ENCODE results near the gene GLB1L3.
"Not testable (repeated sequence)": the region's sequence is repeated elsewhere in the genome, so short reads cannot be mapped to it uniquely, and the experiment has no call there.

GLB1L3 gene

DNA sequence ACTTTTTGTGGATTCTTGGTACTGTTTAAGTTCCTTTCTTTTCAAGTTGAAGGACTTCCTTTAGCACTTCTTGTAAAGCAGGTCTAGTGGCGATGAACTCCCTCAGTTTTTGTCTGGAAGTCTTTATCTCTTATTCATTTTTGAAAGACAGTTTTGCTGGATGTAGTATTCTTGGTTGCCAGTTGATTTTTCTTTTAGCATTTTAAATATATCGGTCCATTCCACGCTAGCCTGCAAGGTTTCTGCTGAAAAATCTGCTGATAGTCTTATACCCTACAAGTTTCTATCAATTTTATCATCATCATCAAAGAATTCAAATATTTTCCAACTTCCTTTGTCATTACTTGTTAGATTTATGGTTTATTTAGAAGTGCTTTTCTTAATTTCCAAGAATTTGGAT lies 40.9 kb downstream of the GLB1L3 start:
- DNase-seq = no peak

DNA sequence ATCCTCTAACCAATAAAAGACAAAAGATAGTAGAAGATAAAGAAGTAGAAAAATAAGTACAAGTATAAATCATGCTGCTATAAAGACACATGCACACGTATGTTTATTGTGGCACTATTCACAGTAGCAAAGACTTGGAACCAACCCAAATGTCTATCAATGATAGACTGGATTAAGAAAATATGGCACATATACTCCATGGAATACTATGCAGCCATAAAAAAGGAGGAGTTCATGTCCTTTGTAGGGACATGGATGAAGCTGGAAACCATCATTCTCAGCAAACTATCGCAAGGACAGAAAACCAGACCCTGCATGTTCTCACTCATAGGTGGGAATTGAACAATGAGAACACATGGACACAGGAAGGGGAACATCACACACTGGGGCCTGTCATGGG lies 45.2 kb downstream of the GLB1L3 start:
- DNase-seq = not testable (repeated sequence)

DNA sequence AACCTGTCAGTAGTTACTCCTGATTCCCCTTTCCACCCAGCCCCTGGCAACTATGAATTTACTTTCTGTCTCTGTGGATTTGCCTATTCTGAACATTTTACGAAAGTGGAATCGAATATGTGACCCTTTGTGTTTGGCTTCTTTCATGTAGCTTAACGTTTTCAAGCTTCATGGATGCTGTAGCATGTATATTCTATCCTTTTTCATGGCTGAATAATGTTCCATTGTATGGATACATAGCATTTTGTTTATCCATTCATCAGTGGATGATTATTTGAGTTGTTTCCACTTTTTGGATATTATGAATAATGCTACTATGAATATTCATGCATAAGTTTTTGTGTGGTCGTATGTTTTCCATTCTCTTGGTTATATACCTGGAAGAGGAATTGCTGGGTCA lies 46.4 kb downstream of the GLB1L3 start:
- DNase-seq = no peak

DNA sequence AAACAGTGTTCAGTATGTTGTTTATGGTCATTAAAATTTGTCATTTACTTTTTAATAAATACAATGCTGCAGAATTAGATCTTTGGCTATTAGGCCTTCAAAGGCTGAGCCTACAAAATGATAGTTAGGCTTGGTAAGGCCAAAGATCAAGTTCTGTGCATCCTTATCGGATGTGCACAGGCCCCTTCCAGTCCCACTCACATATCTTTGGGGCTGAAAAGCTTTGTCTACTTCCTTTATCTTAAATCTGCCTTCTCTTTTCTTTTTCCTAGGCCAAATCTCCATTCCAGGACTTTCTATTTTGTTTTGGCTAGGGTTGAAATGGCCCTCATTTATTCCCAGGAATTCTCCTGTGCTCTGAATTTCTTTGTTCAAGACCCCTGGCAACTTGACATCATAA lies 52.3 kb downstream of the GLB1L3 start:
- DNase-seq = no peak

DNA sequence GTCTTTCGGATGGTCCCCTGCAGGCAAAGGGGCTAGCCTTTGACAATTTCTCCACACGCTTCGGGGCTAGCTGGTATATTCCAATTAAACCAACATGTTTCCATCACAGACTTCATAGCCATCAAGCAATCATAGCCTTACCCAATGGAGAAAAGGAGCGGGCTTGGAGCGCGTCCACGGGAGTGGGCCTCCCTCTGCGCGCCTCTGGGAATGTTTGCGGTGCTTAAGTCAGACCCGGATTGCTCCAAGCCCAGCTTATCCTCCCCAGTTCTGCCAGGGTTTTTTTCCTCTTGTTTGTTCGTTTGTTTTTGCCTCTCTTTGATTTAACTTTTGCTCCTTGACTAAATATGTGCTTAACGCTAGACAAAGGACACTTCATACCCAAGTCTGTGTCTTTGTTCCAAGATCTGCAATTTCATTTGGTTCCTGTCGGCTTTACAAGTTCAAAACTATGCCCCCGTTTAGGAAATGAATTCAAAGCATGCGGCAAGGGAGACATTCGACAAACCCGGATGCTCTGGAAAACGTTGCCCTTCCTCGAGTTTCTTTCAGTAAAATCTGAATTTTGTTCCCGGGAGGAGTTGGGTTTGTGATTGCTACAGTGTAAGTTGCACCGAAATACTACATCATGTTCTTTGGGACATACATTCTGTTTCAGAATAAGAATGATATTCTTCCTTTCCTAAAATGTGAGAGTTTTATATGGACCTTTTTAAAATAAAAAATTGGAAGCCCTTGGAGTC lies 54.6 kb downstream of the GLB1L3 start:
- no peak for DNase-seq

DNA sequence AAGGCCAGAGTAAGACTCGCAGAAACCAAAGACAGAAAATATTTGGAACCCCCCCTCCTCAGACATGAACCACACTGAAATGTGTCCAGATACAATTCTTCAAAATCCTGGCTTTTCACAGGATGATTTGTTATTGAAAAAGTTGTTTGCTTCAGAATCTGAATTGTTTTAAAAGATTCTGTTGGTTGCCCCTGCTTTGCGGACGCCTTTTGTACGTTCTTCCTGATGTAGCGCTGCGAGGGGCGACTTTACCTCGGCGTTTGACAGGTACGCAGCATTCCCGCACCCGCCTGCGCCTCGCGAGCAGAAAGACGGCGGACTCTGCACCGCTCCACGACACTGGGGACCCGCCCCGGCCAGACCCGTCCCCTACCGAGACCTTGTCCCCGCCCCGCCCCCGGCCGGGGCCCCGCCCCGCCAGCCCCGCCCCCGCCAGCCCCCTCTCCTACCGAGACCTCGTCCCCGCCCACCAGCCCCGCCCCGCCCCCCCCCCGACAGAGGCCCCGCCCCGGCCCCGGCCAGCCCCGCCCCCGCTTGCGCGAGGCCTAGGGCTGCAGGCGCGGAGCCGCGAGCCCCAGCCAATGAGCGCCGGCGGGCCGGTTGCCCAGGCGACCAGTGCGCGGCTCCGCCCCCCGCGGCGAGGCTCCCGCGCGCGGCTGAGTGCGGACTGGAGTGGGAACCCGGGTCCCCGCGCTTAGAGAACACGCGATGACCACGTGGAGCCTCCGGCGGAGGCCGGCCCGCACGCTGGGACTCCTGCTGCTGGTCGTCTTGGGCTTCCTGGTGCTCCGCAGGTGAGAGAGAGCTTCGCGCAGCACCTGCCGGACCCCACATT lies 55.4 kb downstream of the GLB1L3 start, which contains the start of gene GLB1L2:
GLB1L2 (plus strand) TSS at position 635 of the 835 bp plus-strand sequence; CDS start at position 709, 74 bp downstream.
- DNase-seq = peak; percentile 87 to 88

DNA sequence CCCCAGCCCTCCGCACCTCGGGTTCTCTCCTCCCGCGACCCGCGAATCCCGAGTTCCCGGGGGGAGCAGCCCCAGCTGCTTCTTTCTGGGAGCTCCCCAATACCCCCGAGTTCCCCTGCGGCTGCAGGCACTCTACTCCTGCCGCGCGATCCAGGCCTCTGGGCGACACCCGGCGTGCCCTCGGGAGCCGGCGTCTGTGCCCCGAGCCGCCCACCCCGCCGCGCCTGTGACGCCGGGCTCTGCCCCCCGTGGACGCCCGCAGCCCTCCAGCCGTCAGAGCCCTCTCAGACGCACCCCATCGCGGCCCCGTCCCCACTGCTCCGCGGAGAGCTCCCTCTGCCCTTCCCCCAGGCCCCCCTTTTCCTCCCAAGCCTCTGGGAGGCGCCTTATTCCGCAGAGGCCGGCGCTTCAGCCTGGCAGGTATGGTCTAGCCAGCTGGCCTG lies 56.0 kb downstream of the GLB1L3 start:
- peak in 1 of 2 donors; percentile 16 for DNase-seq

DNA sequence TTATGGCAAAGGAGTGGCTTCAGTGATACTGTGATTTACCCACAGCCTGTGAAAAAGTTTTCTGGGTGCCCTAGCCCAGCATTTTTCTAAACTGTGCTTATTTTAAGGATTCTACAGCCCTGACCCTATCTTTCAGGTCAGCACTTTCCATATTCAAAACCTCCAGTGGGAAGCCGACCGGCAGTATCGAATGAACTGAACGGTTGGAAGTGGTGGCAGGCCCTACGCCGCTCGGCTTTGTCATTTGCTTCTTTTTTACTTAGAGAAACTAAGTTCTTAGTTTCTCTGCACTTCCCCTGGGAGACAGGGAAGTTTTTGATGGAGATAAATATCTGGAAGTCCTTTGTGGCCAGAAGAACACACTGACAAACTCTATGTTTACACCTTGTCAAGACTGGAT lies 56.6 kb downstream of the GLB1L3 start:
- no peak for DNase-seq

DNA sequence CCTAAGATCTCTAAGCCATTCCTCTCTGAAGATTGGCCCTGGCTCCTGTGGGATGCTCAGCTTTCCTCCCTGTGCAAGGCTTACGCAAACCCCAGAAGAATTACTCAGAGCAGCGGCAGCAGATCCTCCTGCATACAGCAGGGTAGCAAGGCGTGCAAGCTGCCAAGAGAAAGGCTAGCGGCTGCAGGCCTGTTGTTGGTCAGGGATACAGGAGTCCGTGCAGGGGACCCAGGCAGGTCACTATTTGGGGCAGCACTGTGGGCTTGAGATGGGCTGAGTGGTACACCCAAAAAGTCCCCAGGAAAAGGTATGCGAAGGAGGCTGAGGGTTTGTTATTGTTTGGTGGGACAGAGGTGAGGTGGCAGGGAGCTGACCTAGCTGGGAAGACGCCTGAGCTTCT lies 57.1 kb downstream of the GLB1L3 start:
- DNase-seq = no peak

DNA sequence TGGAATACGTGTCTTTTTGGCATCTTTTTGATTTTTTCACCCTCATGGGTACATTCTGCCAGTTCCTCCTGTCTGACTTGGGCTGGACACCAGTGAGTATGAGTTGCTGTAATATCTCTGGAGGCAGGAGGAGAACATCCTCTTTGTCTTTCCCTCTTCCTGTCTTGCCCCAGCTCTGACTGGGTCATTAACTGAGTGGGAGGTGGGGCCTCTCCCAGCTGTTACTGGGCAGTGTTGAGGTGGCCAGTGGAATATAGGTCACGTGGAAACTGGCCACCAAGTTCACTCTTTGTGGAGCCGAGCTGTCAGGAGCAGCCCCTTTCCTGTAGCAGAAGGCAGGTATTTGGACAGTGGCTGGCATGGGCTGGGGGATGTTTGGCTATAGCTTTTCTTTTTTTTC lies 57.8 kb downstream of the GLB1L3 start:
- DNase-seq = no peak

DNA sequence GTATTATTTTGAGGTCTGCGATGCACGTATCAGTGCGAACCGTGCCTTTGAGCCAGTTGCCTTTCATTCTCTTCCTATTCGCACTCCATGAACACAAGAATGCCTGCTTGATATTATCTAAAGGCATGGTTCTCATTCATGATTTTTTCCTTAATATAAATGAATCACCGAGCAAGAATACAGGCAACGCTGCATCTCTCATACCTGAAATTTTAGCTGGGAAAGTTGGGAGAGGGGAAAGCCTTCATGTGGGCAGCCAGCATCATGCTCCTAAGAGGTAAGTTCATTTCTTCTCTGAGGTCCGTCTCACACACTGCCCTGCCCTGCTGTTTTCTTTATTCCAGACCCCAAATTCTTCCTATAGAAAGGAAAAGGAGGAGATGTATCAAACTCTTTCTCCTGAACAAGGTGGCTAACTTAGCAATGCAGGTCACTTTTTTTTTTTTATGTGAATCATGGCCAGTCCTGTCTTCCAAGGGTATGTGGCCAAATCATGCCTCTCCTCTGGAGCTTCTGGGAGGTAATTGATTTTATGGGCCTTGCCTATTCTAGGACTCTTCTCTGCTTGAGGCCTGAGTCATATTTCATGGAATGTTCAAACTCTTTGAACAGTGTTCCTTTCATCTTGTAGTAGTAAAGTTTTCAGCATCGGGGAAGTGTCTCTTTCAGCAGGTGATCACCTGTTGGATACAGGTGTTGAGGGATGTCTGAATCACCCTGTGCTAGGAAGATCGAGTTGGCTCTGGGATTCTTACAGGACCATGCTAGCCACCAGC lies 58.8 kb downstream of the GLB1L3 start:
- DNase-seq = no peak

DNA sequence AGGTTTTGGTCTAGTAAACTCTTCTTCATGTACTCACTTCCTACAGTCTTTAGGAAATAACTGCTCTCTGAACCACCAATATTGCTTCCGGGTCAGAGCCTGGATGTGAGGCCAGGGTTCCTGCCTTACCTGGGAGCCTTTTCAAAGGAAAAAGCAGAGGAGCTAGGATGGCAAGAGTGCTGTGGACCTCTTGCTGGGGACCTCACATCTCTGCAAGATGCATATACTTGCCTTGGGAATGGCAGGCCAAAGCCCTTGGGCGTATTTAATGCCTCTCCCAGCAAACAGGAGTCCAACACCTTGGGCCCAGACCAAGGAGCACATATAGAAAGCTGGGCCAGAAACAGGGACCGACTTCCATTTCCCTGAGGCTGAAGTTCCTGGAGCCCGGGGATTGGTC lies 60.9 kb downstream of the GLB1L3 start:
- no peak for DNase-seq

DNA sequence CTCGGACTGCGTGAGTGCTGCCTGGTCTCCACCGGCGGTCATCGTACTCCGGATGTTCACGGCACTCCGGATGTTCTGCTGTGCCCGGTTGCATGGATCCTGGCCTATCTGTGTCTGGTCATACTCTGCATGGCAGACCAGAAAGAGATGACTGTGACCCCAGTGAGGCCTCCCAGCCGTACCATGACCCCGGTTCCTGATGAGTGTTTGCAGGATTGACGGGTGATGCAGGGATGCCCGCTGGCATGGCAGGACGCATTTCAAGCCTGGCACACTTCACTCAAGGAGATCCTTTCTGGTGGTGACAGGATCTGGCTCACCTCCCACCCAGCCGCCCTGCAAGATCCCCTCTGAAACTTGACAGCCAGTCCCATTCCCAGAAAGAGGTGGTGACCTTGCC lies 61.9 kb downstream of the GLB1L3 start:
- no peak for DNase-seq

DNA sequence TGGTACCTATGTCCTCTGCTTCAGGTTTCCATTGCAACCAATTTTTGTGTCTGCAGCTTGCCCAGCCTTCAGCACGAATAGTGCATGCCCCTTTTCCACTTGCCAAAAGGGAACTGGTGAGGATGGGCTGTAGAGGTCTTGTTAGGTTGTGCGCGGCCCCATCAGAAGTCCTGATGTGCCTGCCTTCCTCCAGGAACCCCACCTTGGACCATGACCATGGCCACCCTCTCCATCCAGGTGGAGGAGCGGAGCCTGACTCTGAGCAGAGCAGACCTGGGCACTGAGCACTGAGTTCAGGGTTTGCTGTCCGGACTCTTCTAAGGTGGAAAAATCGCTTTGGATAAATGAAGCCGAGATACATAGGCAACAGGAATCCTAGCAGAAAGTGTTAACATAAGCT lies 62.5 kb downstream of the GLB1L3 start:
- DNase-seq = no peak

DNA sequence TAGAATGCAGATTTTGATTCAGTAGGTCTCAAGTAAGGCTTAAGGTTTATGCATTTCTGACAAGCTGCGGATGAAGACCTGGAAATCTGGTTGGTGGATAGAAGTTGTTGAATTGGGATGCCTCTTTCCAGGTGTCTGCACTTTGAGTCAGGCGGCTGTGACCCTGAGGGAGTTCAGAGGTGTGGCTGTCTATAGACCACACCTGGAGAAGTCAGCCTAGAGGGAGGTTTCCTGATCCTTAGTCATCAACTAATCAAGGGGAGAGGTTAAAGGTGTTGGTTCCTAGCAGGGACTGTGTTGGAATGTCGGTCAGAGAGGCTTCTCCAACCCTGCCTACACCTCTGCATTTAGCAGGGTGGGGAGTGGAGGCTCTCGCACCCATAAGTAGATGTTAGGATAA lies 63.6 kb downstream of the GLB1L3 start:
- DNase-seq = no peak

DNA sequence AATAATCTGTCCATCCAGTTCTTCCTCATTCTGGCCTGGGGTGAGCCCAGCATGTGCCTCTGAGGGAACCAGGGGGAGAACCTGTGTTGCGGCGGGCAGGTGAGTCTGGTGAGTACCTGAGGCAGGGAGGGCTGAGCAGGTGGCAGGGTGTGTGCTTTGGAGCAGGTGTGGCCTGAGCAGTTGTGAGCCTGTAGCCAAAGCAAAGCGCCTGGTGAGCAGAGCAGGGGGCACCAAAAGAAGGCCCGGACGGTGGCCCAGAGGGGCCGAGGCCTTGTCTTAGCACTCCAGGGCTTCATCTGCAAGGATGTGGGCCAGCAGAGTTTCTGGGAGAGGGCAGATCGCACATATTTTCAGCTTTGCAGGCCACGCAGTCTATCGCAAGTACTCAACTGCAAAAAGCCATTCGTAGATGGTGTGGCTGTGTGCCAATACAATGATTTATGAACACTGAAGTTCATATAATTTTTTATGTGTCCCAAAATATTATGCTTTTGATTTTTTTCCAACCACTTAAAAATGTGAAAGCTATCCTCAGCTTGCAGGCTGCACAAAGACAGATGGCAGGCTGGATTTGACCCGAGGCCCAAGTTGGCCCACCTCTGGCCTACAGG lies 64.3 kb downstream of the GLB1L3 start:
- no peak for DNase-seq

DNA sequence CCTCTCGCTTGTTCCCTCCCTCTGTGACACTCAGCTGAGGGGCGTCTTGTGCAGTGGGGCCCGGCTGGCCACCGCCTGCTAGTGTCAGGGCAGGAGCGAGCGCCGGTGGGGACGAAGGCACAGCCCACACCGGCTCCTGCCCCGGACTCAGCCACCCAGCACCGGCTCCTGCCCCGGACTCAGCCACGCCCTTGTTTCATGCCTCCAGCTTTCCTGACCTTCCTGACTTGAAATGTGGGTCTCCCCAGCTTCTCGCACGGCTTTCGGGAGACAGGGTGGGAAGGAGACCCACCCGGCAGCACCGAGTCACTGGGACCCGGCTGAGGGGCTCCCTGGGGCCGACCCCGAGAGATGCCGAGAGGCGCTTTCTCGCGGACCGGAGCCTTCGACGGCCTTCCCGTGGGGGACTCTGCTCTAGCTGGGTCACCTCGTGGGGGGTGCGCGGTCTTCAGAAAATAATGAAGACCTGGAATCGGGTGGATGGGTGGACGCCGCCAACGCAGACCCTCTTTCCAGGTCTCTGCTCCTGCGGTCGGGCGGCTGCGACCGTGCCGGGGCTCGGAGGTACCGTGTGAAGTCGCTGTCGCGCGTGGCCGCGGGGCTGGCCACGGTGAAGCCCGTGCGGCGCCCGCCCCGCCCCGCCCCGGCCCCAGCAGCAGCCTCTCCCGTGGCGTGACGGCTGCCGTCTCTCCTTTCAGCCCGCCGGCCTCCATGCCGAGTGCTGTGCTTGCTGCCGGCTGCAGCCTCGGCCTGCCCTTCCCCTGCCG lies 65.8 kb downstream of the GLB1L3 start:
- DNase-seq = no peak

DNA sequence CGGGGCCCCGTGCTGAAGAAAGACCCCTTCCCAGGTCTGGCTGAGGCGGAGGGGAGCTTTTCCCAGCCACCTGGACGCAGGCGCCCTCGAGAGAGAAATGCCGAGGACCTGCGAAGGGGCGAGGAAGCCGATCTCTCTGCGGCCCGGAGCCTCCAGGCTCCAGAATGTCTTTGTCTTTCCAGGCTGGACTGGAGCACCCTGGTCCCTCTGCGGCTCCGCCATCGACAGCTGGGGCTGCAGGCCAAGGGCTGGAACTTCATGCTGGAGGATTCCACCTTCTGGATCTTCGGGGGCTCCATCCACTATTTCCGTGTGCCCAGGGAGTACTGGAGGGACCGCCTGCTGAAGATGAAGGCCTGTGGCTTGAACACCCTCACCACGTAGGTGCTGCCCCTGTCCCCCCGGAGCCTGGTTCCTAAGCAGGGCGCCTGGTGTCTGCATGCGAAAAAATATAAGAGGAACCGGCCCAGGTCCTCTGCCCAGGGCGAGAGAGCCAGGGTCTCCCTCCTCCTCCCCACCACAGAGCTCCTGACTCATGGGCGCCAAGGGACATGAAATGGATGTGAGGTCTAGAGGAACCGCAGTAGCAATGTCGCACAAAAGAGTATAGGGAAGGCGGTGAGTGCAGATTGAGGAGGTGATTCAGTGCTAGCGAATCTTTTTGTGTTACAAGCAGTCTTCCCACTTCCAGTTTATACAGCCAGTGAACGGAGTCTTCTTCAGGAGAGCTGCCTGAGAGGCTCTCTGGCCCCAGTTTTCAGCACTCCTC lies 66.6 kb downstream of the GLB1L3 start:
- DNase-seq = no peak

DNA sequence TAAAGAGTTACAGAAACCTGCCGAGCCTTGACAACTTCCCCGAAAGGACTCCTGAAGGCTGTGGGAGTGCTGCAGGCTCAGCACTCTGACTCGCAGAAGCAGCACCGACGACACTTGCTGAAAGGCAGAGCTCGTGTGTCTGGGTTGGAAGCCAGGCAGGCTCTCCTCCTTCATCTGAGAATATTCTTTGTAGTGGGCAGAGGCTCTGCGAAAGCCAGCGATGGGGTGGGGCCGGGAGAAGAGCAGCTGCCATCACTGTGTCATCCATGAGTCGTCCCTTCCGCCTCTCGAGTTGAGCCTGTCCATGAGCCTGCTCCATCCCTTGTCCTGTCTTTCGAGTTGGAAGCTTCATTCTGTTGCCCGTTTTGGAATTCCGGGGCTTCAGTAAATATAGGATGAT lies 67.5 kb downstream of the GLB1L3 start:
- DNase-seq = no peak

DNA sequence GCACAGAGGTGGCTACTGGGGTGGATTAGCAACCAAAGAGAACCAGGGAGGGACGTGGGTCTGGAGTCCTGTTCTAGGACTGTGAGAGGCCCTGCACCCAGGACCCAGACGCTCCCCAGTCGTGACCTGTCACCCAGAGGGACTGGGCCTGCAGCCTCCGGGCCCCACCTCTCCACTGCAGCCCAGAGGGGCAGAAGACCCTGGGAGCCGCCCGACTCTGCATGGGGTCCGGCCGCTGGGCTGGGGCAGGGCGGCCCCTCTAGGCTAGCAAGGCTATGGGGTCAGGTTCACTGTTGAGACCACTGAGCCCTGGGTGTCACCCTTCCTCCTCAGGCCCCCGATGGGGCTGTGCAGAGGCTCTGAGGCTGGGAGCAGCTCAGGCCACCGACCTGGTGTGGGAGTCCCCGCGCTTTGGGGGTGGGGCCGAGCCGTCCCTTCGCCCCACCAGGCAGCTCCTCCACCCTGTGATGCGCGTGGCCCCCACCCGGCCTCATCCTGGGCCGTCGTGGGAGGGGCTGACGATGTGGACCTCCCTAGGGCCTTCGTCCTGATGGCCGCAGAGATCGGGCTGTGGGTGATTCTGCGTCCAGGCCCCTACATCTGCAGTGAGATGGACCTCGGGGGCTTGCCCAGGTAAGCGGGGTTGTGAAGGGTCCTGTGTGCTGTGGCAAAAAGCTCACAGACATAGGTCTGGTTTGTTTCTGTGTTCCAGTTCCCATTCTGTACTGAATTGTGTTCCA lies 68.5 kb downstream of the GLB1L3 start:
- not testable (repeated sequence) for DNase-seq

DNA sequence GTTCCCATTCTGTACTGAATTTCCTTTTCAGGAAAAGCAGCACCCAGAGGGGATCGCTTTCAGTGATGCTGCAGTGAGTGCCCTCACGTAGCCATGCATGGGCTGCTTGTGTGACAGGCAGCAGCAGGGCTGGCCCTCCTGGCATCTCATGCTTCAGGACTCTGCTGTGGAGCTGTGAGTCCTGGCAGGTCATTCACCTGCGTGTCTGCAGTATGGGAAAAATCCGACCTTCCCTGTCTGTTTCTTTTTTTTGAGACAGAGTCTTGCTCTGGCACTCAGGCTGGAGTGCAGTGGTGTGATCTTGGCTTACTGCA lies 69.0 kb downstream of the GLB1L3 start:
- DNase-seq = no peak

Data from CD4-positive, alpha-beta T cell treated with Interleukin-1 beta for 1 hour (primary cell).